MCF 10A (cell line): ENCODE results near the gene HECTD4. TPM values are rescaled to one million over a fixed set of nuclear protein-coding genes. Genes with fewer than 3 reads are reported as not detected.
"Not testable (repeated sequence)": the region's sequence is repeated elsewhere in the genome, so short reads cannot be mapped to it uniquely, and the experiment has no call there.

ENCODE experiments used
- BruUV-seq: library from RNA; stranded (reverse); fragments of 400-500 nt; replicated peaks from 2 replicates; lab custom pipeline; 2021; lab: Mats Ljungman, UMichigan
- CTCF ChIA-PET: fragments of 300-600 bp; sonication (Branson Sonifier 250); formaldehyde crosslinking; extraction: SDS; loops from one replicate; lab custom pipeline; 2021; ENCODE audit warnings: antibody characterized with exemption, inconsistent platforms; lab: Yijun Ruan, JAX
- POLR2A ChIA-PET: fragments of 300-600, 350-650 bp; sonication (Branson Sonifier 250); formaldehyde crosslinking; extraction: SDS; loops from one replicate; lab custom pipeline; 2020; ENCODE audit warnings: antibody characterized with exemption, inconsistent platforms; lab: Yijun Ruan, JAX
- DNase-seq: peaks from one replicate; pipeline ENCODE4 v3.0.0-alpha.2; 2018; ENCODE audit not compliant: unreplicated experiment
- H3K27ac Mint-ChIP-seq: one replicate; pipeline ENCODE4 v1.8.0; 2022; ENCODE audit warnings: mild to moderate bottlenecking, low read depth, mixed read lengths; ENCODE audit not compliant: unreplicated experiment
- H3K27me3 Mint-ChIP-seq: one replicate; pipeline ENCODE4 v1.8.0; 2022; ENCODE audit warnings: mixed read lengths; ENCODE audit not compliant: insufficient read depth, unreplicated experiment
- H3K36me3 Mint-ChIP-seq: one replicate; pipeline ENCODE4 v1.8.0; 2022; ENCODE audit warnings: mild to moderate bottlenecking, moderate library complexity, mixed read lengths; ENCODE audit not compliant: insufficient read depth, unreplicated experiment
- H3K4me1 Mint-ChIP-seq: one replicate; pipeline ENCODE4 v1.8.0; 2022; ENCODE audit warnings: mixed read lengths; ENCODE audit not compliant: insufficient read depth, unreplicated experiment
- H3K4me3 Mint-ChIP-seq: one replicate; pipeline ENCODE4 v1.8.0; 2022; ENCODE audit warnings: mild to moderate bottlenecking, moderate library complexity, mixed read lengths; ENCODE audit not compliant: unreplicated experiment
- H3K9me3 Mint-ChIP-seq: one replicate; pipeline ENCODE4 v1.8.0; 2022; ENCODE audit warnings: mixed read lengths; ENCODE audit not compliant: unreplicated experiment
- CTCF ChIP-seq: fragments of 200-600 bp; IDR thresholded peaks from one replicate; pipeline ENCODE4 v1.8.0; 2022; ENCODE audit warnings: antibody characterized with exemption, mild to moderate bottlenecking; ENCODE audit not compliant: unreplicated experiment
- intact Hi-C: fragments of 100-400 bp; cut with micrococcal nuclease; formaldehyde crosslinking; loops from 2 replicates; pipeline ENCODE4 v1.14.1; 2022
- total RNA-seq: library from RNA; stranded (reverse); gene quantifications from 2 replicates; pipeline ENCODE4 v1.2.3, GENCODE V29; 2022

HECTD4 gene
- total RNA-seq, 1 experiment from 2014 or later, result 35.2 TPM

- no peak overlapping the region for H3K27ac Mint-ChIP-seq
- H3K9me3 Mint-ChIP-seq, result no peaks in the 10 kb centered on the region
- H3K4me1 Mint-ChIP-seq, result no peaks in the 10 kb centered on the region
- no peak overlapping the region for H3K4me3 Mint-ChIP-seq
- TF ChIP-seq CTCF, result no peak
- TSS peak; percentile 1 for BruUV-seq
- ChIA-PET POLR2A (interaction anchor here (0.7 to 1.7 kb wide), 2 partner anchors 9 to 53 kb away, joined by 3 to 5 read pairs; no protein-coding TSS in a partner anchor), CTCF (interaction anchor here (0.6 kb wide), 2 partner anchors 36 to 1016 kb away, joined by 3 read pairs; no protein-coding TSS in a partner anchor)
- H3K27me3 Mint-ChIP-seq, result no peaks in the 10 kb centered on the region
- peaks cover 56% of the 10 kb centered on the region for H3K36me3 Mint-ChIP-seq
- intact Hi-C loops, result no loop called here
- DNase-seq, result no peak
Measured at GRCh38 chr12:112160611-112161010, 221.6 kb downstream of the HECTD4 start.

GRCh38 chr12:112159146-112159541 lies 223.1 kb downstream of the HECTD4 start:
- no peaks in the 10 kb centered on the region for H3K4me1 Mint-ChIP-seq
- POLR2A ChIA-PET, result interaction anchor here (1.0 to 1.7 kb wide), 2 partner anchors 8 to 36 kb away, joined by 3 to 5 read pairs; no protein-coding TSS in a partner anchor
- no peaks in the 10 kb centered on the region for H3K9me3 Mint-ChIP-seq
- no peak for TF ChIP-seq CTCF
- H3K27ac Mint-ChIP-seq, result no peak overlapping the region
- peaks cover 61% of the 10 kb centered on the region for H3K36me3 Mint-ChIP-seq
- H3K27me3 Mint-ChIP-seq, result no peaks in the 10 kb centered on the region
- no TSS peak for BruUV-seq
- intact Hi-C loops, result no loop called here
- CTCF ChIA-PET, result no interaction called here
- no peak overlapping the region for H3K4me3 Mint-ChIP-seq
- DNase-seq, result no peak

- CTCF ChIA-PET, H3K4me1 Mint-ChIP-seq, H3K9me3 Mint-ChIP-seq, DNase-seq, intact Hi-C loops, H3K27ac Mint-ChIP-seq, H3K4me3 Mint-ChIP-seq, H3K27me3 Mint-ChIP-seq, BruUV-seq: not testable (repeated sequence)
- peaks cover 66% of the 10 kb centered on the region for H3K36me3 Mint-ChIP-seq
- POLR2A ChIA-PET, result interaction anchor here (0.6 kb wide), 1 partner anchor 51 kb away, joined by 3 read pairs; no protein-coding TSS in a partner anchor
Measured at GRCh38 chr12:112158461-112159145, 223.6 kb downstream of the HECTD4 start.

GRCh38 chr12:112153893-112154219 lies 228.4 kb downstream of the HECTD4 start:
- BruUV-seq, result no TSS peak
- POLR2A ChIA-PET, result interaction anchor here (0.8 kb wide), 2 partner anchors 42 to 47 kb away, joined by 3 to 6 read pairs; no protein-coding TSS in a partner anchor

More at GRCh38 chr12:112153893-112154219, 228.4 kb downstream of the HECTD4 start:
- CTCF ChIA-PET, result no interaction called here
- no peak for TF ChIP-seq CTCF
- no peaks in the 10 kb centered on the region for H3K9me3 Mint-ChIP-seq
- H3K4me1 Mint-ChIP-seq, result no peaks in the 10 kb centered on the region
- no peak for DNase-seq
- no peak overlapping the region for H3K27ac Mint-ChIP-seq
- H3K4me3 Mint-ChIP-seq, result no peak overlapping the region
- intact Hi-C loops, result no loop called here
- no peaks in the 10 kb centered on the region for H3K27me3 Mint-ChIP-seq
- H3K36me3 Mint-ChIP-seq, result peaks cover 81% of the 10 kb centered on the region
